ENCODE data around the gene DSCAM.

DNA sequence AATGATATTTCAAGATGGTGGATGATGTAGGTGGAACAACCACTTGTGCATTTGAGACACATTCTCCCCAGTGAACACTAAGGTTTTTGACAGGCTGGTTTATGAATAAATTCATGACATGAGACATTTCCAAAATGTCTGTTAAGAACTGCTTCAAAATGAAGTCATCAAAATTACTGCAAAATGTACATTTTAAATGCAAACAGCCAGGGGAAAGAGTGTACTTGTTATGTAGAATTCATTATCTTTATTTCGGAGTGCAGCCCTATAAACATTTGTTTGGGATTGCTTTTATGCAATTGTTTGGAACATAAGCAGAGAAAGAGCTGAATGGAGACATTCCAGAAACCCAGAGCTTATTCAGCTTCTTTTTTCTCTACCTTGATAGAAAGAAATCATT, 49.5 kb downstream of the DSCAM start:
- no peak for TF ChIP-seq POLR2A (IDR thresholded peaks at IDR 0.05)
- TF ChIP-seq, protein P1, sequence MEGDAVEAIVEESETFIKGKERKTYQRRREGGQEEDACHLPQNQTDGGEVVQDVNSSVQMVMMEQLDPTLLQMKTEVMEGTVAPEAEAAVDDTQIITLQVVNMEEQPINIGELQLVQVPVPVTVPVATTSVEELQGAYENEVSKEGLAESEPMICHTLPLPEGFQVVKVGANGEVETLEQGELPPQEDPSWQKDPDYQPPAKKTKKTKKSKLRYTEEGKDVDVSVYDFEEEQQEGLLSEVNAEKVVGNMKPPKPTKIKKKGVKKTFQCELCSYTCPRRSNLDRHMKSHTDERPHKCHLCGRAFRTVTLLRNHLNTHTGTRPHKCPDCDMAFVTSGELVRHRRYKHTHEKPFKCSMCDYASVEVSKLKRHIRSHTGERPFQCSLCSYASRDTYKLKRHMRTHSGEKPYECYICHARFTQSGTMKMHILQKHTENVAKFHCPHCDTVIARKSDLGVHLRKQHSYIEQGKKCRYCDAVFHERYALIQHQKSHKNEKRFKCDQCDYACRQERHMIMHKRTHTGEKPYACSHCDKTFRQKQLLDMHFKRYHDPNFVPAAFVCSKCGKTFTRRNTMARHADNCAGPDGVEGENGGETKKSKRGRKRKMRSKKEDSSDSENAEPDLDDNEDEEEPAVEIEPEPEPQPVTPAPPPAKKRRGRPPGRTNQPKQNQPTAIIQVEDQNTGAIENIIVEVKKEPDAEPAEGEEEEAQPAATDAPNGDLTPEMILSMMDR (IDR thresholded peaks at IDR 0.05 in 4 of 5, conservative IDR thresholded peaks at IDR 0.05 in 1 of 5): no peak
